Endometrial microvascular endothelial cells (primary cell): ENCODE measurements around the gene SLC2A14. TPM values are rescaled to one million over a fixed set of nuclear protein-coding genes. Genes with fewer than 3 reads are reported as not detected.
"Not testable (repeated sequence)": the region's sequence is repeated elsewhere in the genome, so short reads cannot be mapped to it uniquely, and the experiment has no call there.

ENCODE experiments used
- in situ Hi-C: cut with HindIII; loops from 2 replicates; pipeline ENCODE4 v1.10.0; 2017; ENCODE audit warnings: low sequenced_read_pairs, low pct_unique_long_range_greater_than_20kb; ENCODE audit errors: inconsistent ontology term
- total RNA-seq: library from RNA; depleted of rRNA; stranded (reverse); fragments of >200 nt; gene quantifications from one replicate; pipeline ENCODE4 v1.2.3, GENCODE V29; 2015; ENCODE audit errors: inconsistent ontology term

Gene SLC2A14
- total RNA-seq, result not detected

- in situ Hi-C loops, result no loop called here
These were observed at the start of gene SLC2A14 for GRCh38 chr12:7872566-7873319. SLC2A14 (minus strand) TSS chr12:7872915; CDS start chr12:7869880, 3,035 bp downstream.

GRCh38 chr12:7921181-7921580, 48.5 kb upstream of the SLC2A14 start:
- in situ Hi-C loops, result not testable (repeated sequence)

- in situ Hi-C loops, result not testable (repeated sequence)
These were observed 45.5 kb upstream of the SLC2A14 start for GRCh38 chr12:7918268-7918590.

GRCh38 chr12:7917392-7918267, 44.9 kb upstream of the SLC2A14 start:
- in situ Hi-C loops, result no loop called here

GRCh38 chr12:7916936-7917335, 44.2 kb upstream of the SLC2A14 start:
- in situ Hi-C loops, result no loop called here

GRCh38 chr12:7915661-7916403, 43.1 kb upstream of the SLC2A14 start:
- in situ Hi-C loops, result no loop called here

- in situ Hi-C loops, result not testable (repeated sequence)
These were observed 37.4 kb upstream of the SLC2A14 start for GRCh38 chr12:7910106-7910505.

- in situ Hi-C loops, result no loop called here
These were observed 34.3 kb upstream of the SLC2A14 start for GRCh38 chr12:7907009-7907408.

GRCh38 chr12:7906303-7906702, 33.6 kb upstream of the SLC2A14 start:
- in situ Hi-C loops, result not testable (repeated sequence)

- in situ Hi-C loops, result not testable (repeated sequence)
These were observed 32.9 kb upstream of the SLC2A14 start for GRCh38 chr12:7905600-7906125.

GRCh38 chr12:7905071-7905470, 32.4 kb upstream of the SLC2A14 start:
- in situ Hi-C loops, result no loop called here

- in situ Hi-C loops, result not testable (repeated sequence)
These were observed 29.7 kb upstream of the SLC2A14 start for GRCh38 chr12:7902416-7902815.

GRCh38 chr12:7899755-7900154, 27.0 kb upstream of the SLC2A14 start:
- in situ Hi-C loops, result no loop called here

- in situ Hi-C loops, result not testable (repeated sequence)
These were observed 24.0 kb upstream of the SLC2A14 start for GRCh38 chr12:7896726-7897125.

- in situ Hi-C loops, result no loop called here
These were observed 19.7 kb upstream of the SLC2A14 start for GRCh38 chr12:7892186-7892980.

GRCh38 chr12:7884689-7885088, 12.0 kb upstream of the SLC2A14 start:
- in situ Hi-C loops, result no loop called here

- in situ Hi-C loops, result not testable (repeated sequence)
These were observed 9.0 kb upstream of the SLC2A14 start for GRCh38 chr12:7881736-7882120.

GRCh38 chr12:7880952-7881735, 8.4 kb upstream of the SLC2A14 start:
- in situ Hi-C loops, result not testable (repeated sequence)
